IMR-90 (cell line): Measurements from ENCODE around the gene OGFR. TPM values are rescaled to one million over a fixed set of nuclear protein-coding genes. Genes with fewer than 3 reads are reported as not detected.

ENCODE experiments used
- ATAC-seq: fragments of 200-7000 bp; cut with Tn5 transposase; 2 replicates; pipeline ENCODE4 v1.9.1; 2020; ENCODE audit warnings: low read depth, mild to moderate bottlenecking, moderate library complexity
- BruUV-seq: library from RNA; stranded (reverse); fragments of 400-500 nt; replicated peaks from 2 replicates; lab custom pipeline; 2021; lab: Mats Ljungman, UMichigan
- CTCF ChIA-PET: fragments of 300-600 bp; formaldehyde crosslinking; extraction: SDS; loops from one replicate; lab custom pipeline; 2021; ENCODE audit warnings: antibody characterized with exemption; lab: Yijun Ruan, JAX
- POLR2A ChIA-PET: fragments of 300-600 bp; sonication (Branson Sonifier 250); formaldehyde crosslinking; loops from one replicate; lab custom pipeline; 2022; ENCODE audit warnings: antibody characterized with exemption; ENCODE audit not compliant: unreplicated experiment; lab: Charles Lee
- DNase-seq: peaks from one replicate; pipeline ENCODE4 v3.0.0; 2013
- H2AFZ ChIP-seq: replicated peaks from 2 replicates; pipeline ENCODE3; 2013; ENCODE audit warnings: low read length, mild to moderate bottlenecking; ENCODE audit not compliant: poor library complexity
- H2AK5ac ChIP-seq: 2 replicates; pipeline ENCODE4 v1.6.1; 2013; ENCODE audit warnings: low read depth, low read length, inconsistent platforms
- H2AK9ac ChIP-seq: replicated peaks from 2 replicates; pipeline ENCODE3; 2013; ENCODE audit warnings: mild to moderate bottlenecking, low read depth, low read length, moderate library complexity; ENCODE audit not compliant: poor library complexity
- H2BK120ac ChIP-seq: 2 replicates; pipeline ENCODE4 v1.6.1; 2013; ENCODE audit warnings: low read depth, low read length, inconsistent platforms
- H2BK15ac ChIP-seq: 3 replicates; pipeline ENCODE4 v1.6.1; 2013; ENCODE audit warnings: low read depth, low read length, inconsistent platforms
- H2BK20ac ChIP-seq: 2 replicates; pipeline ENCODE4 v1.6.1; 2013; ENCODE audit warnings: low read depth, mild to moderate bottlenecking, inconsistent platforms, low read length, moderate library complexity
- H2BK5ac ChIP-seq: 2 replicates; pipeline ENCODE4 v1.6.1; 2013; ENCODE audit warnings: mild to moderate bottlenecking, low read depth, low read length, inconsistent platforms; ENCODE audit not compliant: poor library complexity, severe bottlenecking
- H3K14ac ChIP-seq: replicated peaks from 2 replicates; pipeline ENCODE4 v1.6.1; 2013; ENCODE audit warnings: low read depth, low read length, inconsistent platforms
- H3K18ac ChIP-seq: 2 replicates; pipeline ENCODE4 v1.6.1; 2013; ENCODE audit warnings: low read depth, low read length, control low read depth
- H3K23ac ChIP-seq: 2 replicates; pipeline ENCODE4 v1.6.1; 2013; ENCODE audit warnings: low read depth, low read length, inconsistent platforms
- H3K27ac ChIP-seq: 2 replicates; pipeline ENCODE4 v1.5.1; 2013; ENCODE audit warnings: mild to moderate bottlenecking, control low read depth, low read length; ENCODE audit not compliant: insufficient read depth
- H3K27me3 ChIP-seq: 2 replicates; pipeline ENCODE4 v1.6.1; 2013; ENCODE audit warnings: low read length; ENCODE audit not compliant: control insufficient read depth, insufficient read depth
- H3K36me3 ChIP-seq: 2 replicates; pipeline ENCODE4 v1.6.1; 2013; ENCODE audit warnings: low read length, mixed read lengths; ENCODE audit not compliant: control insufficient read depth, insufficient read depth
- H3K4ac ChIP-seq: 2 replicates; pipeline ENCODE4 v1.6.1; 2013; ENCODE audit warnings: low read depth, low read length, inconsistent platforms
- H3K4me1 ChIP-seq: 2 replicates; pipeline ENCODE4 v1.6.1; 2013; ENCODE audit warnings: low read length, mixed read lengths; ENCODE audit not compliant: control insufficient read depth, insufficient read depth
- H3K4me2 ChIP-seq: 2 replicates; pipeline ENCODE4 v1.6.1; 2013; ENCODE audit warnings: low read depth, mild to moderate bottlenecking, control low read depth, low read length, moderate library complexity
- H3K4me3 ChIP-seq: 2 replicates; pipeline ENCODE4 v1.5.1; 2013; ENCODE audit warnings: low read depth, mild to moderate bottlenecking, control low read depth, low read length, moderate library complexity; ENCODE audit not compliant: insufficient read depth
- H3K56ac ChIP-seq: 2 replicates; pipeline ENCODE4 v1.6.1; 2013; ENCODE audit warnings: low read length, inconsistent platforms; ENCODE audit not compliant: insufficient read depth; ENCODE audit errors: extremely low read depth
- H3K79me1 ChIP-seq, 2 experiments: 2 replicates each; pipeline ENCODE4 v1.6.1; 2013; ENCODE audit warnings: low read length in 2 of 2, inconsistent platforms in 1 of 2, low read depth in 1 of 2
- H3K9ac ChIP-seq: 2 replicates; pipeline ENCODE4 v1.6.1; 2013; ENCODE audit warnings: low read depth, low read length, control low read depth
- H3K9me1 ChIP-seq: 2 replicates; pipeline ENCODE4 v1.6.1; 2013; ENCODE audit warnings: low read length, inconsistent platforms; ENCODE audit not compliant: insufficient read depth
- H3K9me3 ChIP-seq: 2 replicates; pipeline ENCODE4 v1.6.1; 2013; ENCODE audit warnings: low read length; ENCODE audit not compliant: control insufficient read depth, insufficient read depth
- H4K20me1 ChIP-seq: 2 replicates; pipeline ENCODE4 v1.6.1; 2013; ENCODE audit warnings: low read length, inconsistent platforms; ENCODE audit not compliant: insufficient read depth
- H4K5ac ChIP-seq: 2 replicates; pipeline ENCODE4 v1.6.1; 2013; ENCODE audit warnings: mild to moderate bottlenecking, low read depth, low read length, control low read depth
- H4K8ac ChIP-seq, 2 experiments: 2 replicates each; pipeline ENCODE4 v1.6.1; 2013; ENCODE audit warnings: low read depth in 2 of 2, low read length in 2 of 2, control low read depth in 1 of 2, inconsistent platforms in 1 of 2
- H4K91ac ChIP-seq: 2 replicates; pipeline ENCODE4 v1.6.1; 2013; ENCODE audit warnings: low read depth, low read length, inconsistent platforms; ENCODE audit not compliant: insufficient read depth
- BHLHE40 ChIP-seq: fragments of 150-350 bp; IDR thresholded peaks from 2 replicates; pipeline ENCODE4 v1.6.1; 2016; ENCODE audit warnings: mild to moderate bottlenecking, low read depth, low read length
- CEBPB ChIP-seq: IDR thresholded peaks from 2 replicates; pipeline ENCODE4 v1.6.1; 2012; ENCODE audit warnings: low read depth, low read length, improper control_type of control experiment
- CHD1 ChIP-seq: IDR thresholded peaks from 2 replicates; pipeline ENCODE4 v1.6.1; 2012; ENCODE audit warnings: low read depth, low read length, improper control_type of control experiment
- ELK1 ChIP-seq: fragments of 150-350 bp; IDR thresholded peaks from 2 replicates; pipeline ENCODE4 v1.6.1; 2016; ENCODE audit warnings: low read depth, mild to moderate bottlenecking, low read length, moderate library complexity, borderline replicate concordance
- FOS ChIP-seq: fragments of 150-350 bp; IDR thresholded peaks from 2 replicates; pipeline ENCODE4 v1.6.1; 2016; ENCODE audit warnings: low read depth, low read length
- MAFK ChIP-seq: IDR thresholded peaks from 2 replicates; pipeline ENCODE4 v1.6.1; 2012; ENCODE audit warnings: low read depth, low read length, improper control_type of control experiment
- MAZ ChIP-seq: IDR thresholded peaks from 2 replicates; pipeline ENCODE4 v1.6.1; 2012; ENCODE audit warnings: low read depth, mild to moderate bottlenecking, low read length, improper control_type of control experiment, moderate library complexity, borderline replicate concordance
- NFE2L2 ChIP-seq: fragments of 150-350 bp; IDR thresholded peaks from 2 replicates; pipeline ENCODE4 v1.6.1; 2016; ENCODE audit warnings: low read depth, mild to moderate bottlenecking, low read length
- POLR2A ChIP-seq: IDR thresholded peaks from 2 replicates; pipeline ENCODE4 v1.6.1; 2012; ENCODE audit warnings: mild to moderate bottlenecking, low read depth, low read length
- RAD21 ChIP-seq: IDR thresholded peaks from 2 replicates; pipeline ENCODE4 v1.6.1; 2012; ENCODE audit warnings: low read length, improper control_type of control experiment
- RCOR1 ChIP-seq: IDR thresholded peaks from 2 replicates; pipeline ENCODE4 v1.6.1; 2012; ENCODE audit warnings: mild to moderate bottlenecking, low read length, improper control_type of control experiment; ENCODE audit not compliant: insufficient replicate concordance
- RFX5 ChIP-seq: IDR thresholded peaks from 2 replicates; pipeline ENCODE4 v1.8.0; 2012; ENCODE audit warnings: low read depth, mild to moderate bottlenecking, low read length, moderate library complexity
- SMC3 ChIP-seq: fragments of 150-350 bp; IDR thresholded peaks from 2 replicates; pipeline ENCODE4 v1.6.1; 2016; ENCODE audit warnings: low read depth, mild to moderate bottlenecking, antibody characterized with exemption, low read length, moderate library complexity
- USF2 ChIP-seq: fragments of 150-350 bp; IDR thresholded peaks from 2 replicates; pipeline ENCODE4 v1.6.1; 2017; ENCODE audit warnings: mild to moderate bottlenecking, antibody characterized with exemption, low read length, low read depth
- WGBS, 2 experiments: methylation state at CpG; one replicate each; pipeline versions ENCODE4 v1.1.5 to v1.1.7; 2013; ENCODE audit warnings: missing lambda C conversion rate in 2 of 2; ENCODE audit not compliant: insufficient read length in 1 of 2; ENCODE audit errors: extremely low coverage in 2 of 2; 5-methylcytosine and 5-hydroxymethylcytosine counted together
- dilution Hi-C: fragments of 300-500 bp; cut with HindIII; formaldehyde crosslinking; loops from one replicate; pipeline ENCODE4 v1.14.3; 2018; ENCODE audit warnings: low sequenced_read_pairs; ENCODE audit not compliant: unreplicated experiment
- in situ Hi-C: fragments of 300-500 bp; cut with MboI; formaldehyde crosslinking; loops from 3 replicates; pipeline ENCODE4 v1.14.3; 2019; ENCODE audit warnings: low sequenced_read_pairs, inconsistent platforms, mixed read lengths
- intact Hi-C: fragments of 100-400 bp; cut with micrococcal nuclease; formaldehyde crosslinking; loops from 2 replicates; pipeline ENCODE4 v1.10.0; 2022
- polyA plus RNA-seq, 3 experiments: library from polyadenylated mRNA; depleted of rRNA; stranded (reverse); fragments of >200 nt; gene quantifications; 2 replicates each; pipeline ENCODE4 v1.2.3, GENCODE V29; 2012; ENCODE audit warnings: low replicate concordance in 1 of 3
- total RNA-seq: library from RNA; depleted of rRNA; stranded (reverse); fragments of >200 nt; gene quantifications from 2 replicates; pipeline ENCODE4 v1.2.3, GENCODE V29; 2012

OGFR gene
- total and polyA plus RNA-seq, 2 of the 4 experiments (the other 2 are of a cell fraction), result 22.4 to 30.1 TPM

- no peaks in the 10 kb centered on the region for H3K36me3 ChIP-seq
- H3K14ac ChIP-seq, result no peak overlapping the region
- CTCF ChIA-PET, result no interaction called here
- no peak overlapping the region for H3K23ac ChIP-seq
- in situ Hi-C loops, result no loop called here
- H3K4me3 ChIP-seq, result no peak overlapping the region
- no peak overlapping the region for H3K9ac ChIP-seq
- 80% methylated on average over 14 of the region's 25 CpGs; no CpG with 5 or more reads in 1 of the 2 experiments for WGBS, 2 experiments
- no peak overlapping the region for H3K4me2 ChIP-seq
- H2AK5ac ChIP-seq, result no peak overlapping the region
- H4K8ac ChIP-seq, result no peak overlapping the region
- no peak overlapping the region for H2BK15ac ChIP-seq
- no peak overlapping the region for H3K56ac ChIP-seq
- no peak overlapping the region for H2AFZ ChIP-seq
- no peak overlapping the region for H2BK20ac ChIP-seq
- dilution Hi-C loops, result no loop called here
- ATAC-seq (no peak), DNase-seq (no peak)
- H3K27ac ChIP-seq, result no peak overlapping the region
- POLR2A ChIA-PET, result no interaction called here
- no peak overlapping the region for H2BK5ac ChIP-seq
- H3K18ac ChIP-seq, result no peak overlapping the region
- no peak overlapping the region for H4K91ac ChIP-seq
- no peak overlapping the region for H3K4ac ChIP-seq
- no peaks in the 10 kb centered on the region for H3K9me3 ChIP-seq
- no peak overlapping the region for H2AK9ac ChIP-seq
- H3K79me1 ChIP-seq, result no peaks in the 10 kb centered on the region
- H2BK120ac ChIP-seq, result no peak overlapping the region
- peaks cover 11% of the 10 kb centered on the region for H3K4me1 ChIP-seq
- H4K5ac ChIP-seq, result no peak overlapping the region
- no peak for TF ChIP-seq RFX5
- TF ChIP-seq RAD21, result no peak
- TF ChIP-seq FOS, result no peak
- no peak for TF ChIP-seq USF2
- no peak for TF ChIP-seq CEBPB
- no peak for TF ChIP-seq POLR2A
- TF ChIP-seq CHD1, result no peak
- no peak for TF ChIP-seq RCOR1
- no peak for TF ChIP-seq SMC3
- no peak for TF ChIP-seq BHLHE40
- no peak for TF ChIP-seq ELK1
- TF ChIP-seq NFE2L2, result no peak
- TF ChIP-seq MAFK, result no peak
- TF ChIP-seq MAZ, result no peak
- H3K9me1 ChIP-seq, result peaks cover 4% of the 10 kb centered on the region
- H3K27me3 ChIP-seq, result peaks cover 6% of the 10 kb centered on the region; the same call in 1 of the 2 replicates
- no TSS peak for BruUV-seq
- no peaks in the 10 kb centered on the region for H4K20me1 ChIP-seq
- intact Hi-C loops, result no loop called here
Observed at GRCh38 chr20:62771396-62772102, 33.1 kb upstream of the OGFR start.
